SK-N-MC (cell line): Measurements from ENCODE around the gene HMOX1.
"Not testable (repeated sequence)": the region's sequence is repeated elsewhere in the genome, so short reads cannot be mapped to it uniquely, and the experiment has no call there.

Source experiments
- DNase-seq: peaks from one replicate; pipeline ENCODE4 v3.0.0-alpha.2; 2011; ENCODE audit warnings: low read depth, low spot score
- H3K27ac ChIP-seq: fragments of 200-600 bp; sonication (generic); 2 replicates; pipeline ENCODE4 v1.5.1; 2016; ENCODE audit warnings: mixed run types
- H3K36me3 ChIP-seq: fragments of 200-600 bp; sonication (generic); 2 replicates; pipeline ENCODE4 v1.6.1; 2017; ENCODE audit warnings: antibody characterized with exemption, low read length, mixed read lengths; ENCODE audit not compliant: insufficient read depth
- H3K4me3 ChIP-seq: fragments of 200-600 bp; sonication (generic); 2 replicates; pipeline ENCODE4 v1.5.1; 2016
- H3K9ac ChIP-seq: fragments of 200-600 bp; sonication (generic); 2 replicates; pipeline ENCODE4 v1.8.0; 2017; ENCODE audit warnings: mixed run types, mixed read lengths; ENCODE audit not compliant: insufficient read length
- H3K9me3 ChIP-seq: fragments of 200-600 bp; sonication (generic); 2 replicates; pipeline ENCODE4 v1.6.1; 2017; ENCODE audit warnings: low read depth, mild to moderate bottlenecking, antibody characterized with exemption, low read length, moderate library complexity, mixed read lengths
- EZH2 ChIP-seq: fragments of 200-600 bp; sonication (generic); IDR thresholded peaks from one replicate; pipeline ENCODE4 v1.6.1; 2017; ENCODE audit warnings: antibody characterized with exemption
- FOXP2 ChIP-seq: optimal IDR thresholded peaks from 2 replicates; pipeline ENCODE3; 2011; ENCODE audit warnings: mild to moderate bottlenecking, moderate library complexity; ENCODE audit not compliant: insufficient read depth; ENCODE audit errors: extremely low read length, control extremely low read depth
- POLR2AphosphoS5 ChIP-seq: IDR thresholded peaks from 2 replicates; pipeline ENCODE4 v1.6.1; 2012; ENCODE audit warnings: mild to moderate bottlenecking, low read depth, low read length, borderline replicate concordance

HMOX1 gene

GRCh38 chr22:35426801-35427140, 45.9 kb downstream of the HMOX1 start:
- Histone ChIP-seq H3K9me3 (no peaks in the 10 kb centered on the region), H3K4me3 (no peak overlapping the region), H3K9ac (no peak overlapping the region), H3K27ac (peak overlapping the region; percentile 63), H3K36me3 (peaks cover 62% of the 10 kb centered on the region)
- no peak for DNase-seq
- no peak for TF ChIP-seq FOXP2
- TF ChIP-seq POLR2AphosphoS5: no peak
- no peak for TF ChIP-seq EZH2

DNA sequence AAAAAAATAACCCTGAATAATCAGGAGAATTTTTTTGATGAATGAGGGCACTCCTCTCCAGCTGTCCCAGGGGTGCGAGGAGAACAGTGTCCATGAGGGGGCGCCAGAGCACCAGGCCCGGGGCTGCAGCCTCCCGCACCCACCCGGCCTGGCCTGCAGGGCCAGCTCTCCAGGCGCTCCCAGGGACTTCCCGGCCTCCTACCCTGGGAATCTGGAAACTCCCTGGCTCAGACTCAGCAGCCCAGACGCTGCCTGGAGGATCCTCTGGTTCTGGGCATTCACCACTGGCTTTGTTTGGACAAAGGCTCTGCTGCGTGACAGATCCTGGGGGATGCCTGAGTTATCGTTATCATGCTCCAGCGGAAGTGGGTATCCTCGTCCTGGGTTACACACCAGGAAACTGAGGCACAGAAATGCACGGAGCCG, 50.0 kb downstream of the HMOX1 start:
- no peak overlapping the region for H3K4me3 ChIP-seq
- H3K9me3 ChIP-seq: no peaks in the 10 kb centered on the region
- no peak for DNase-seq
- H3K9ac ChIP-seq: no peak overlapping the region
- peaks cover 53% of the 10 kb centered on the region for H3K36me3 ChIP-seq
- no peak for TF ChIP-seq POLR2AphosphoS5
- TF ChIP-seq EZH2: no peak
- TF ChIP-seq FOXP2: no peak
- no peak overlapping the region for H3K27ac ChIP-seq

- DNase-seq: no peak
- Histone ChIP-seq H3K9ac (no peak overlapping the region), H3K27ac (no peak overlapping the region), H3K4me3 (no peak overlapping the region), H3K9me3 (no peaks in the 10 kb centered on the region), H3K36me3 (peaks cover 47% of the 10 kb centered on the region)
- TF ChIP-seq EZH2 (no peak), FOXP2 (no peak), POLR2AphosphoS5 (no peak)
Observed at GRCh38 chr22:35431483-35432227, 50.8 kb downstream of the HMOX1 start.

GRCh38 chr22:35432228-35432905, 51.5 kb downstream of the HMOX1 start:
- DNase-seq: no peak
- Histone ChIP-seq H3K9ac (no peak overlapping the region), H3K9me3 (no peaks in the 10 kb centered on the region), H3K4me3 (no peak overlapping the region), H3K27ac (no peak overlapping the region), H3K36me3 (peaks cover 42% of the 10 kb centered on the region)
- TF ChIP-seq POLR2AphosphoS5: no peak
- no peak for TF ChIP-seq EZH2
- no peak for TF ChIP-seq FOXP2

- Histone ChIP-seq H3K27ac (no peak overlapping the region), H3K4me3 (no peak overlapping the region), H3K9ac (no peak overlapping the region), H3K36me3 (peaks cover 37% of the 10 kb centered on the region), H3K9me3 (no peaks in the 10 kb centered on the region)
- TF ChIP-seq EZH2: no peak
- no peak for TF ChIP-seq FOXP2
- no peak for TF ChIP-seq POLR2AphosphoS5
- DNase-seq: no peak
Observed at GRCh38 chr22:35434061-35434710, 53.3 kb downstream of the HMOX1 start.

DNA sequence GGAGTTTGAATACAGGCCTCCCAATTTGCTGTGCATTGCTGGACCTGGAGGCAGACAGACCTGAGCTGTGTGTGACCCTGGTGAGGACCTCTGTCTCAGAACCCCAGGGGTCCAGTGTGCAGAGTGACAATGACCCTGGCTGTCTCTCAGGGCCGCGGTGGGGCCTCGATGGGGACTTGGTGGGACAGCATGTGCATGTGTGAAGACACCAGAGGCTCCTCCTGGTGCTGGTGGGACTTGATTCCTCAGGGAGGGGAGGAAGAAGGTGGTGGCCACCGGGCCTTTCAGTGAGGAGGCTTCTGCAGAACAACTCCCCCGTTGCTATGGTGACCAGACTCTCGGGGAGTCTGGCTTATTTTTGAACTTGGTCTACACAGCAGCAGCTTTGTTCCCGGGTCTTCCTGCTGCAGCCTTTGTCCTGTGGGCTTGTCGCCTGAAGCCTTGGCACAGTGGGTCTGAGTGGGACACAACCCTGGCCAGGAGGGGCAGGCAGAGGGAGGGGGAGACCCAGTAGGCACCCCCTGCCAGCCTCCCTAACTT, 54.4 kb downstream of the HMOX1 start:
- DNase-seq: no peak
- no peak overlapping the region for H3K27ac ChIP-seq
- TF ChIP-seq POLR2AphosphoS5 (no peak), FOXP2 (no peak), EZH2 (no peak)
- peaks cover 37% of the 10 kb centered on the region for H3K36me3 ChIP-seq
- no peaks in the 10 kb centered on the region for H3K9me3 ChIP-seq
- H3K4me3 ChIP-seq: no peak overlapping the region
- no peak overlapping the region for H3K9ac ChIP-seq

GRCh38 chr22:35436421-35436820, 55.5 kb downstream of the HMOX1 start:
- no peak for DNase-seq
- no peak overlapping the region for H3K4me3 ChIP-seq
- no peak overlapping the region for H3K27ac ChIP-seq
- H3K9me3 ChIP-seq: no peaks in the 10 kb centered on the region
- H3K36me3 ChIP-seq: peaks cover 32% of the 10 kb centered on the region
- no peak overlapping the region for H3K9ac ChIP-seq
- TF ChIP-seq EZH2 (no peak), FOXP2 (no peak), POLR2AphosphoS5 (no peak)

- H3K27ac ChIP-seq: no peak overlapping the region
Observed at GRCh38 chr22:35437049-35437448, 56.2 kb downstream of the HMOX1 start.

DNA sequence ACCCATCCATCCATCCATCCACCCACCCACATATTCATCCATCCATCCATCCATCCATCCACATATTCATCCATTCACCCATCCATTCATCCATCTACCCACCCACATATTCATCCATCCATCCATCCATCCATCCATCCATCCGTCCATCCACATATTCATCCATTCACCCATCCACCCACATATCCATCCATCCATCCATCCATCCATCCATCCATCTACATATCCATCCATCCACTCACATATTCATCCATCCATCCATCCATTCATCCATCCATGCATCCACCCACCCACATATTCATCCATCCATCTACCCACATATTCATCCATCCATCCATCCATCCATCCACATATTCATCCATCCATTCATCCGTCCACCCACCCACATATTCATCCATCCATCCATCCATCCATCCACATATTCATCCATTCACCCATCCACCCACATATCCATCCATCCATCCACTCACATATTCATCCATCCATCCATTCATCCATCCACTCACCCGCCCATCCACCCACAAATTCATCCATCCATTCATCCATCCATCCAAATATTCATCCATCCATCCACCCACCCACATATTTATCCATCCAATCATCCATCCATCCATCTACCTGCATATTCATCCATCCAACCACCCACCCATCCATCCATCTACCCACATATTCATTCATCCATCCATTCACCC, 57.9 kb downstream of the HMOX1 start:
- H3K27ac ChIP-seq, H3K9ac ChIP-seq, H3K9me3 ChIP-seq, H3K4me3 ChIP-seq, DNase-seq, H3K36me3 ChIP-seq: not testable (repeated sequence)

More at GRCh38 chr22:35437049-35437448, 56.2 kb downstream of the HMOX1 start:
- TF ChIP-seq POLR2AphosphoS5 (no peak), EZH2 (no peak), FOXP2 (no peak)
- H3K9ac ChIP-seq: no peak overlapping the region
- no peak for DNase-seq
- no peak overlapping the region for H3K4me3 ChIP-seq
- peaks cover 25% of the 10 kb centered on the region for H3K36me3 ChIP-seq
- no peaks in the 10 kb centered on the region for H3K9me3 ChIP-seq
